GM10266 (cell line): ENCODE data around the gene DCTN1.

Experiments used
- DNase-seq: peaks from one replicate; pipeline ENCODE4 v3.0.0; 2012; ENCODE audit errors: extremely low spot score
- CTCF ChIP-seq: IDR thresholded peaks from 2 replicates; pipeline ENCODE4 v1.5.1; 2012; ENCODE audit warnings: mild to moderate bottlenecking, low read depth; ENCODE audit not compliant: control insufficient read depth, insufficient read depth; ENCODE audit errors: missing control alignments

Gene DCTN1

GRCh38 chr2:74379851-74380789 is at the start of gene DCTN1:
Gene DCTN1, minus strand, starts transcription at chr2:74380311. Its CDS starts 274 bp downstream, at chr2:74380037.
- no peak for TF ChIP-seq CTCF
- DNase-seq, result no peak

GRCh38 chr2:74428675-74429074 is 48.6 kb upstream of the DCTN1 start:
- TF ChIP-seq CTCF, result no peak
- DNase-seq, result no peak

- no peak for DNase-seq
- no peak for TF ChIP-seq CTCF
These were observed 47.4 kb upstream of the DCTN1 start for GRCh38 chr2:74427551-74427950.

GRCh38 chr2:74426181-74426758 is 46.2 kb upstream of the DCTN1 start:
- no peak for TF ChIP-seq CTCF
- no peak for DNase-seq

- DNase-seq, result no peak
- TF ChIP-seq CTCF, result no peak
These were observed 45.4 kb upstream of the DCTN1 start for GRCh38 chr2:74425523-74425922.

GRCh38 chr2:74424995-74425406 is 44.9 kb upstream of the DCTN1 start:
- DNase-seq, result no peak

More at GRCh38 chr2:74424995-74425406, 44.9 kb upstream of the DCTN1 start:
- TF ChIP-seq CTCF, result no peak
